Activated T-helper 17 cell treated with anti-CD3 and anti-CD28 coated beads, Interleukin-2, amount 50 U/mL, for 72 hours (primary cell): ENCODE results near the gene HTRA1. TPM values are rescaled to one million over a fixed set of nuclear protein-coding genes. Genes with fewer than 3 reads are reported as not detected.

Experiments used
- ATAC-seq: fragments of 150-1000 bp; cut with Tn5 transposase; replicated peaks from 2 replicates; pipeline ENCODE4 v1.10.0; 2021; ENCODE audit warnings: mild to moderate bottlenecking, moderate library complexity
- H3K27ac Mint-ChIP-seq: one replicate; pipeline ENCODE4 v1.8.0; 2022; ENCODE audit warnings: mixed read lengths
- H3K27me3 Mint-ChIP-seq: one replicate; pipeline ENCODE4 v1.8.0; 2022; ENCODE audit warnings: mixed read lengths
- H3K36me3 Mint-ChIP-seq: one replicate; pipeline ENCODE4 v1.8.0; 2022; ENCODE audit warnings: low read depth, mild to moderate bottlenecking, mixed read lengths
- H3K4me1 Mint-ChIP-seq: one replicate; pipeline ENCODE4 v1.8.0; 2022; ENCODE audit warnings: mixed read lengths
- H3K4me3 Mint-ChIP-seq: one replicate; pipeline ENCODE4 v1.8.0; 2022; ENCODE audit warnings: mild to moderate bottlenecking, mixed read lengths
- H3K9me3 Mint-ChIP-seq: one replicate; pipeline ENCODE4 v1.8.0; 2022; ENCODE audit warnings: mixed read lengths
- total RNA-seq, 2 donors: library from RNA; stranded (reverse); gene quantifications; one replicate each; pipeline ENCODE4 v1.2.3, GENCODE V29; 2022

HTRA1 gene
- total RNA-seq, 2 donors from 2014 or later = not detected

DNA sequence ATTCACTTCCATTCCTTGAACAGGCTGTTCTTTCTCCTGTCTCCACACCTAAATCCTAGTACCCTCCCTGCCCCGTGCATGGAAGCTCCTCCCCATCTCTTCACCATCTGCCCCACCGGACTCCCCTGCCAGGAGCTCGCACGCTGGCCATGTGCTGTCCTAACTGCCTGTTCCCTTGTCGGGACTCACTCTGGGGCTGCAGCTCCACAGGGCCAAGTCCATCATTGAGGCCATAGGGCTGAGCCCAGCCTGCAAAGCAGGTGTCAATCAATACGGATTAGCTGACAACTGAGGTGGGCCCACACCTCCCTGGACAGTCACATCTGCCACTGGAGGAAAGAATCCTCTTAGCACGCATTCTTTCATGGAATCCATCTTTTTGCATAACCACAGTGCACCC is 57.8 kb downstream of the HTRA1 start:
- H3K4me3 Mint-ChIP-seq = no peak overlapping the region
- H3K27ac Mint-ChIP-seq = no peak overlapping the region
- no peak for ATAC-seq
- H3K4me1 Mint-ChIP-seq = peaks cover 16% of the 10 kb centered on the region
- no peaks in the 10 kb centered on the region for H3K9me3 Mint-ChIP-seq
- no peaks in the 10 kb centered on the region for H3K36me3 Mint-ChIP-seq
- no peaks in the 10 kb centered on the region for H3K27me3 Mint-ChIP-seq

- Mint-ChIP-seq H3K27me3 (no peaks in the 10 kb centered on the region), H3K4me3 (no peak overlapping the region), H3K27ac (no peak overlapping the region), H3K4me1 (peaks cover 16% of the 10 kb centered on the region), H3K36me3 (no peaks in the 10 kb centered on the region), H3K9me3 (no peaks in the 10 kb centered on the region)
- no peak for ATAC-seq
Measured at GRCh38 chr10:122519873-122520272, 58.5 kb downstream of the HTRA1 start.

DNA sequence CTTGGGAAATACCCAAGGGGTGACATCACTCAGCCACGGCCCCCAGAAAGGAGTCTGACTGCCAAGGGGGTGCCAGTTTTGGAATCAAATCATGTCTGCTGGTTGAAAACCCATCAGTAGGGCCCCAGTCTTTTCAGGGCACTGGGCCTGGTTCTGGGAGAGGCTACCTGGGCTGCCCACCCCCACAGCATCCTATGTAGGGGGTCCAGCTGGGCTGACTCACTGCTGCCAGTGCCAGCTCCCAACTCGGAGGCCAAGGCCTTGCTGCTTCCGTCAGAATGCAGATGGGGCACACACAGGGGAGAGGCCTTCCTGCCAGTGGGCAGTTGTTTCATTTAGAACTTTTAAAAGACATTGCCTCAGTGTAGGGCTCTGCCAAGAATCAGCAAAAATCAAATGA is 59.7 kb downstream of the HTRA1 start:
- no peak for ATAC-seq
- Mint-ChIP-seq H3K4me1 (peaks cover 10% of the 10 kb centered on the region), H3K4me3 (no peak overlapping the region), H3K36me3 (no peaks in the 10 kb centered on the region), H3K27ac (no peak overlapping the region), H3K27me3 (no peaks in the 10 kb centered on the region), H3K9me3 (no peaks in the 10 kb centered on the region)

- ATAC-seq = no peak
- Mint-ChIP-seq H3K4me1 (no peaks in the 10 kb centered on the region), H3K27me3 (no peaks in the 10 kb centered on the region), H3K9me3 (no peaks in the 10 kb centered on the region), H3K27ac (no peak overlapping the region), H3K4me3 (no peak overlapping the region), H3K36me3 (no peaks in the 10 kb centered on the region)
Measured at GRCh38 chr10:122524811-122525210, 63.5 kb downstream of the HTRA1 start.

GRCh38 chr10:122525788-122526187 is 64.4 kb downstream of the HTRA1 start:
- ATAC-seq = no peak
- Mint-ChIP-seq H3K36me3 (no peaks in the 10 kb centered on the region), H3K4me3 (no peak overlapping the region), H3K9me3 (no peaks in the 10 kb centered on the region), H3K27me3 (peaks cover under 1% of the 10 kb centered on the region), H3K27ac (no peak overlapping the region), H3K4me1 (no peaks in the 10 kb centered on the region)

DNA sequence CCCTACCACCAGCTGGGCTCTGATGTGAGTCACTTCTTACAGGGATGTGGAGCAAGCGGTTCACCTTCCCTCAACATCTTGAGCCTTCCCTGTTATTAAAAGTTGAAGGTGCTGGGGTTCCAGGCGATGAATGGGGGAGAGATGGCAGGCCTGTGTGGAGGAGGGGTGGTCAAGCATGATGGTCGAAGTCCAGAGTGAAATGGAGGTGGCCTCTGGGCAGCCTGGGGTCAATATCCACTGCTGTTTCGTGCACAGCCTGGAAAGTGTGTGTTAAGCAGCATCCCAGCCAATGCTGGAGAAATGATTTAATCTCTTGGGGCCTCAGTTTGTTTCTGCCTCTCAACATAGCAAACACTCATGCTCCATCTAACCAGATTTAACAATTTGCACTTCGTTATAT is 65.5 kb downstream of the HTRA1 start:
- Mint-ChIP-seq H3K27ac (no peak overlapping the region), H3K36me3 (no peaks in the 10 kb centered on the region), H3K9me3 (no peaks in the 10 kb centered on the region), H3K27me3 (peaks cover 6% of the 10 kb centered on the region), H3K4me3 (no peak overlapping the region), H3K4me1 (no peaks in the 10 kb centered on the region)
- ATAC-seq = no peak

- H3K4me3 Mint-ChIP-seq = no peak overlapping the region
- H3K27me3 Mint-ChIP-seq = peaks cover 7% of the 10 kb centered on the region
- ATAC-seq = no peak
- no peak overlapping the region for H3K27ac Mint-ChIP-seq
- no peaks in the 10 kb centered on the region for H3K4me1 Mint-ChIP-seq
- H3K36me3 Mint-ChIP-seq = no peaks in the 10 kb centered on the region
- no peaks in the 10 kb centered on the region for H3K9me3 Mint-ChIP-seq
Measured at GRCh38 chr10:122530177-122530576, 68.8 kb downstream of the HTRA1 start.

- H3K27me3 Mint-ChIP-seq = peaks cover 11% of the 10 kb centered on the region
- H3K36me3 Mint-ChIP-seq = no peaks in the 10 kb centered on the region
- H3K9me3 Mint-ChIP-seq = no peaks in the 10 kb centered on the region
- no peak for ATAC-seq
- H3K27ac Mint-ChIP-seq = no peak overlapping the region
- H3K4me3 Mint-ChIP-seq = no peak overlapping the region
- H3K4me1 Mint-ChIP-seq = no peaks in the 10 kb centered on the region
Measured at GRCh38 chr10:122531261-122531660, 69.9 kb downstream of the HTRA1 start.

- no peaks in the 10 kb centered on the region for H3K9me3 Mint-ChIP-seq
- no peaks in the 10 kb centered on the region for H3K36me3 Mint-ChIP-seq
- ATAC-seq = no peak
- peaks cover 11% of the 10 kb centered on the region for H3K27me3 Mint-ChIP-seq
- no peak overlapping the region for H3K4me3 Mint-ChIP-seq
- no peaks in the 10 kb centered on the region for H3K4me1 Mint-ChIP-seq
- no peak overlapping the region for H3K27ac Mint-ChIP-seq
Measured at GRCh38 chr10:122531939-122532338, 70.6 kb downstream of the HTRA1 start.

DNA sequence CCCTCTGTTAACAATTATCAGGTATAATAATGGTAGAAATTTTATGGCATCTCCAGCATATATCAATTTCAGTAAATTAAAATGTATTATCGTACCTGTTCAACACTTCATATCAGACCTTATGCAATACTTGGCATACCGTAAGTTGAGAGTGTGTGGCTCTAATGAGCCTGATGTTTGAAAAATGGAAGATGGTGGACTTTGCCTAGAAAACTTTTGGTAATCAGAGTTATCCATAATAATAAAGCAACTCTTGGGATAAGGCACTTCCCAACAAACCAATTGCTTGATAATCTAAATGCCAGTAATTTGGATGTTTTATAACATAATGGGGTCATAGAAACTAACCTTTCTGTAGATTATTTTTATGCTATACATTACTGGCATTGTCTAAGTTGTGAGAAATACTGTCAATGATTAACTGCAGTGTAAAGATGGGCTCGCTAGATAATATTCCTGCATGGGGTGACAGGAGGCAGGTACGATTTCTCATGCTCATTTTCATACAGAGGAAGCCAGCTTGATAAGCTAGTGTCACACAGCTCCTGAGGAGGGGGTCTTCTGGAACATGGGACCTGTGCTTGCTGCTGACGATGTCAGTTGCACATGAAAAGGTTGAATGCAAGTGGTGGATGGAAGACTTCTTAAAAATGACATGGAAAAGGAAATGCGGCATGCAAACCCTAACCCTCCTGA is 71.4 kb downstream of the HTRA1 start:
- no peaks in the 10 kb centered on the region for H3K9me3 Mint-ChIP-seq
- H3K27me3 Mint-ChIP-seq = peaks cover 11% of the 10 kb centered on the region
- H3K27ac Mint-ChIP-seq = no peak overlapping the region
- no peak for ATAC-seq
- no peaks in the 10 kb centered on the region for H3K36me3 Mint-ChIP-seq
- H3K4me3 Mint-ChIP-seq = no peak overlapping the region
- H3K4me1 Mint-ChIP-seq = no peaks in the 10 kb centered on the region

DNA sequence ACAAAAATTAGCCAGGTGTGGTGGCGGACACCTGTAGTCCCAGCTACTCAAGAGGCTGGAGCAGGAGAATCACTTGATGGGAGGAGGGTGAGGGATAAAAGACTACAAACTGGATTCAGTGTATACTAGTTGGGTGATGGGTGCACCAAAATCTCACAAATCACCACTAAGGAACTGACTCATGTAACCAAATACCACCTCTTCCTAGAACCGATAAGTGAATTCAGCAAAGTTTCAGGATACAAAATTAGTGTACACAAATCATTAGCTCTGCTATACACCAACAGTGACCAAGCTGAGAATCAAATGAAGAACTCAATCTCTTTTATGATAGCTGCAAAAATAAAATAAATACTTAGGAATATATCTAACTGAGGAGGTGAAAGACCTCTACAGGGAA is 76.2 kb downstream of the HTRA1 start:
- Mint-ChIP-seq H3K9me3 (no peaks in the 10 kb centered on the region), H3K4me3 (no peak overlapping the region), H3K27me3 (peaks cover 4% of the 10 kb centered on the region), H3K4me1 (peaks cover 14% of the 10 kb centered on the region), H3K36me3 (no peaks in the 10 kb centered on the region), H3K27ac (no peak overlapping the region)
- peak; percentile 54 for ATAC-seq

DNA sequence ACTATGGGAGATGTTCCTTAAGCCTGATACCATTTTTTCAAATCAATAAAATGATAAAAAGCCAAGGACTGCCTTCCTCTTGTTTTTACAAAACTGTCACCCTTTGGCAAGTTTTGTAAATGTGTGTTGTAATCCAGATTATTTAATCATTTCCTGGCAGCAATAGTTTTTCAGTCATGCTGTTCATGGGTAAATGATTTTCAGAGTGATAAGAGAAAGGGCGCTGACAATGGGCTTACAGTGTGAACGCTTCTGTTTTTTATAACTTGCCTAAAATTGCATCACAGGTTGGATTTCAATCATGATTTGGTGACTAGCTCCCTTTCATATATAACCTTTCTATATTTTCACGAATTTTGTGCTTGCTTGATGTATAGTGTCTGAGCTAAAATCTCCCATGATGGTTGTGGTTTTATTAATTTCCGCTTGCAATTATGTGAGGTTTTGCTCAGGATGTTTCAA is 80.2 kb downstream of the HTRA1 start:
- Mint-ChIP-seq H3K36me3 (no peaks in the 10 kb centered on the region), H3K4me1 (peaks cover 21% of the 10 kb centered on the region), H3K9me3 (no peaks in the 10 kb centered on the region), H3K4me3 (no peak overlapping the region), H3K27ac (no peak overlapping the region), H3K27me3 (no peaks in the 10 kb centered on the region)
- ATAC-seq = peak; percentile 52

- no peak overlapping the region for H3K4me3 Mint-ChIP-seq
- H3K4me1 Mint-ChIP-seq = peaks cover 21% of the 10 kb centered on the region
- no peaks in the 10 kb centered on the region for H3K9me3 Mint-ChIP-seq
- H3K36me3 Mint-ChIP-seq = no peaks in the 10 kb centered on the region
- no peak for ATAC-seq
- no peak overlapping the region for H3K27ac Mint-ChIP-seq
- no peaks in the 10 kb centered on the region for H3K27me3 Mint-ChIP-seq
Measured at GRCh38 chr10:122543676-122544445, 82.5 kb downstream of the HTRA1 start.

DNA sequence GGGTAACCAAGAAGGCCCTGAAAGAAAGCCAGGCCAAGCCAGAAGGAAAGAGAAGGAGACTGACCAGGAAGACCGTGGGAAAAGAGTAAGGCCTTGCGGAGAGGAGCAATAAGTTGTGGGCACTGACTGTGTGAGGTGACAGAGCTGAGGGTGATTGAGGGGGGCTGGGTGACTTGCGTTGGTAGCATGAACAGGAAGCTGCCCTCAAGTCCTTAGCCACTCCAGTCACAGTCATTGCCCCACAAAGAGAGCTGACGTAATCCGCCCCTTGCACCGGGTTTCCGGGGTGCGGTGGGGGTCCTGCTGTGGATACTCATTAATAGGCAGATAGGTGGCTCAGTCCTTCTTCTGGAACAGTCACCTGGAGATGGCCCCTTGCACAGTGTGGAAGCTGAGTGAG is 83.1 kb downstream of the HTRA1 start:
- no peak for ATAC-seq
- Mint-ChIP-seq H3K27ac (no peak overlapping the region), H3K27me3 (no peaks in the 10 kb centered on the region), H3K4me1 (peaks cover 21% of the 10 kb centered on the region), H3K4me3 (no peak overlapping the region), H3K9me3 (no peaks in the 10 kb centered on the region), H3K36me3 (no peaks in the 10 kb centered on the region)

GRCh38 chr10:122546242-122546641 is 84.9 kb downstream of the HTRA1 start:
- no peaks in the 10 kb centered on the region for H3K9me3 Mint-ChIP-seq
- peaks cover 12% of the 10 kb centered on the region for H3K4me1 Mint-ChIP-seq
- H3K27me3 Mint-ChIP-seq = no peaks in the 10 kb centered on the region
- H3K36me3 Mint-ChIP-seq = no peaks in the 10 kb centered on the region
- no peak for ATAC-seq
- H3K27ac Mint-ChIP-seq = peak overlapping the region; percentile 43
- H3K4me3 Mint-ChIP-seq = no peak overlapping the region
